Astrocyte (in vitro differentiated cells and primary cell): Measurements from ENCODE around the gene GDF2. TPM values are rescaled to one million over a fixed set of nuclear protein-coding genes. Genes with fewer than 3 reads are reported as not detected.

Experiments used
- DNase-seq: peaks from one replicate; pipeline ENCODE4 v3.0.0-alpha.2; 2010; ENCODE audit warnings: low read depth
- FAIRE-seq: peaks from 2 replicates; lab custom pipeline; 2011; peaks lifted over from hg19 to GRCh38; lab: Jason Lieb, UNC
- H2AFZ ChIP-seq: 2 replicates; pipeline ENCODE4 v1.6.0; 2012; ENCODE audit warnings: low read depth, low read length, inconsistent platforms
- H3K27ac ChIP-seq: 2 replicates; pipeline ENCODE4 v1.5.1; 2011; ENCODE audit warnings: low read depth, low read length, inconsistent platforms
- H3K27me3 ChIP-seq: 2 replicates; pipeline ENCODE4 v1.6.0; 2011; ENCODE audit warnings: low read length, inconsistent platforms; ENCODE audit not compliant: insufficient read depth
- H3K36me3 ChIP-seq: 2 replicates; pipeline ENCODE4 v1.5.1; 2011; ENCODE audit warnings: low read length, inconsistent platforms; ENCODE audit not compliant: insufficient read depth
- H3K4me1 ChIP-seq: 2 replicates; pipeline ENCODE4 v1.5.1; 2011; ENCODE audit warnings: low read length, inconsistent platforms; ENCODE audit not compliant: insufficient read depth
- H3K4me2 ChIP-seq: 2 replicates; pipeline ENCODE4 v1.6.0; 2012; ENCODE audit warnings: low read length, inconsistent platforms
- H3K4me3 ChIP-seq: 2 replicates; pipeline ENCODE4 v1.5.1; 2011; ENCODE audit warnings: low read depth, mild to moderate bottlenecking, low read length, inconsistent platforms; ENCODE audit not compliant: insufficient read depth
- H3K79me2 ChIP-seq: 2 replicates; pipeline ENCODE4 v1.6.0; 2012; ENCODE audit warnings: mild to moderate bottlenecking, low read length, inconsistent platforms; ENCODE audit not compliant: insufficient read depth
- H3K9ac ChIP-seq: 2 replicates; pipeline ENCODE4 v1.6.0; 2012; ENCODE audit warnings: mild to moderate bottlenecking, low read length, inconsistent platforms
- H3K9me3 ChIP-seq: 2 replicates; pipeline ENCODE4 v1.5.1; 2012; ENCODE audit warnings: low read depth, mild to moderate bottlenecking, low read length, inconsistent platforms; ENCODE audit not compliant: insufficient read depth
- H4K20me1 ChIP-seq: 2 replicates; pipeline ENCODE4 v1.6.0; 2012; ENCODE audit warnings: low read length, inconsistent platforms; ENCODE audit not compliant: insufficient read depth
- H3K27ac Mint-ChIP-seq: one replicate; pipeline ENCODE4 v1.8.0; 2021; ENCODE audit warnings: mild to moderate bottlenecking, mixed read lengths; ENCODE audit not compliant: unreplicated experiment
- H3K27me3 Mint-ChIP-seq: one replicate; pipeline ENCODE4 v1.8.0; 2021; ENCODE audit warnings: low read depth, mixed read lengths; ENCODE audit not compliant: unreplicated experiment
- H3K36me3 Mint-ChIP-seq: one replicate; pipeline ENCODE4 v1.8.0; 2021; ENCODE audit warnings: low read depth, mixed read lengths; ENCODE audit not compliant: unreplicated experiment
- H3K4me1 Mint-ChIP-seq: one replicate; pipeline ENCODE4 v1.8.0; 2021; ENCODE audit warnings: low read depth, mixed read lengths; ENCODE audit not compliant: unreplicated experiment
- H3K4me3 Mint-ChIP-seq: one replicate; pipeline ENCODE4 v1.8.0; 2021; ENCODE audit warnings: mild to moderate bottlenecking, moderate library complexity, mixed read lengths; ENCODE audit not compliant: unreplicated experiment
- H3K9me3 Mint-ChIP-seq: one replicate; pipeline ENCODE4 v1.8.0; 2021; ENCODE audit warnings: mild to moderate bottlenecking, mixed read lengths; ENCODE audit not compliant: unreplicated experiment
- CTCF ChIP-seq: IDR thresholded peaks from 2 replicates; pipeline ENCODE4 v1.5.1; 2011; ENCODE audit warnings: low read depth, mild to moderate bottlenecking, inconsistent platforms, low read length, moderate library complexity; ENCODE audit not compliant: insufficient read depth
- EZH2 ChIP-seq: IDR thresholded peaks from 2 replicates; pipeline ENCODE4 v1.6.1; 2012; ENCODE audit warnings: mild to moderate bottlenecking, low read length, inconsistent platforms; ENCODE audit not compliant: insufficient read depth
- total RNA-seq: library from RNA; stranded (reverse); gene quantifications from 2 replicates; pipeline ENCODE4 v1.2.1, GENCODE V29; 2021

The GDF2 gene
- total RNA-seq, 1 donor from 2014 or later, result not detected

GRCh38 chr10:47333532-47333931 lies 11.3 kb downstream of the GDF2 start:
- H3K27me3 Mint-ChIP-seq, result peaks cover 42% of the 10 kb centered on the region
- no peaks in the 10 kb centered on the region for H3K9me3 ChIP-seq
- H3K4me3 ChIP-seq, result no peak overlapping the region
- H3K36me3 Mint-ChIP-seq, result no peaks in the 10 kb centered on the region
- H3K27ac Mint-ChIP-seq, result no peak overlapping the region
- peaks cover 16% of the 10 kb centered on the region for H3K27me3 ChIP-seq
- no peaks in the 10 kb centered on the region for H3K9me3 Mint-ChIP-seq
- H3K36me3 ChIP-seq, result no peaks in the 10 kb centered on the region
- no peaks in the 10 kb centered on the region for H3K79me2 ChIP-seq
- no peaks in the 10 kb centered on the region for H4K20me1 ChIP-seq
- peaks cover 3% of the 10 kb centered on the region for H3K4me1 Mint-ChIP-seq
- H2AFZ ChIP-seq, result no peak overlapping the region
- no peak overlapping the region for H3K27ac ChIP-seq
- H3K4me1 ChIP-seq, result no peaks in the 10 kb centered on the region
- TF ChIP-seq CTCF (no peak), EZH2 (no peak)
- H3K4me3 Mint-ChIP-seq, result no peak overlapping the region
- no peak for DNase-seq
- H3K4me2 ChIP-seq, result no peak overlapping the region
- no peak for FAIRE-seq
- H3K9ac ChIP-seq, result no peak overlapping the region

- no peak overlapping the region for H3K4me3 Mint-ChIP-seq
- H3K79me2 ChIP-seq, result no peaks in the 10 kb centered on the region
- H3K27ac ChIP-seq, result no peak overlapping the region
- H3K4me1 ChIP-seq, result no peaks in the 10 kb centered on the region
- H3K36me3 Mint-ChIP-seq, result no peaks in the 10 kb centered on the region
- H3K27me3 Mint-ChIP-seq, result peaks cover 51% of the 10 kb centered on the region
- TF ChIP-seq CTCF (no peak), EZH2 (no peak)
- H3K9ac ChIP-seq, result no peak overlapping the region
- FAIRE-seq (no peak), DNase-seq (no peak)
- H3K36me3 ChIP-seq, result no peaks in the 10 kb centered on the region
- no peak overlapping the region for H3K4me3 ChIP-seq
- no peaks in the 10 kb centered on the region for H4K20me1 ChIP-seq
- H3K27me3 ChIP-seq, result peaks cover 16% of the 10 kb centered on the region
- H3K9me3 Mint-ChIP-seq, result no peaks in the 10 kb centered on the region
- H3K4me2 ChIP-seq, result no peak overlapping the region
- H3K4me1 Mint-ChIP-seq, result peaks cover 3% of the 10 kb centered on the region
- no peak overlapping the region for H2AFZ ChIP-seq
- no peak overlapping the region for H3K27ac Mint-ChIP-seq
- H3K9me3 ChIP-seq, result no peaks in the 10 kb centered on the region
Measured at GRCh38 chr10:47334466-47335295, 12.4 kb downstream of the GDF2 start.

- Histone ChIP-seq H3K9ac (no peak overlapping the region), H3K4me1 (no peaks in the 10 kb centered on the region), H3K79me2 (no peaks in the 10 kb centered on the region), H3K36me3 (no peaks in the 10 kb centered on the region), H3K27ac (no peak overlapping the region), H3K4me2 (no peak overlapping the region), H3K27me3 (peaks cover 16% of the 10 kb centered on the region), H3K9me3 (no peaks in the 10 kb centered on the region), H2AFZ (no peak overlapping the region), H3K4me3 (no peak overlapping the region), H4K20me1 (no peaks in the 10 kb centered on the region)
- FAIRE-seq, result no peak
- H3K4me3 Mint-ChIP-seq, result no peak overlapping the region
- H3K27ac Mint-ChIP-seq, result no peak overlapping the region
- H3K9me3 Mint-ChIP-seq, result no peaks in the 10 kb centered on the region
- DNase-seq, result no peak
- H3K36me3 Mint-ChIP-seq, result no peaks in the 10 kb centered on the region
- no peak for TF ChIP-seq EZH2
- no peak for TF ChIP-seq CTCF
- peaks cover 53% of the 10 kb centered on the region for H3K27me3 Mint-ChIP-seq
- H3K4me1 Mint-ChIP-seq, result peaks cover 3% of the 10 kb centered on the region
Measured at GRCh38 chr10:47335906-47336305, 13.7 kb downstream of the GDF2 start.
